HG03521 (cell line): ENCODE results near the gene LRRN2.
"Not testable (repeated sequence)": the region's sequence is repeated elsewhere in the genome, so short reads cannot be mapped to it uniquely, and the experiment has no call there.

ENCODE experiments used
- ATAC-seq: cut with Tn5 transposase; IDR thresholded peaks from one replicate; pipeline ENCODE4 v1.9.1; 2021; ENCODE audit warnings: mild to moderate bottlenecking, moderate library complexity; ENCODE audit not compliant: unreplicated experiment

Gene LRRN2

GRCh38 chr1:204692841-204693356 is 7.4 kb upstream of the LRRN2 start:
- ATAC-seq, result no peak

GRCh38 chr1:204692325-204692840 is 6.8 kb upstream of the LRRN2 start:
- no peak for ATAC-seq

- not testable (repeated sequence) for ATAC-seq
Observed at GRCh38 chr1:204691328-204691730, 5.8 kb upstream of the LRRN2 start.

- no peak for ATAC-seq
Observed at GRCh38 chr1:204688776-204689175, 3.2 kb upstream of the LRRN2 start.

- ATAC-seq, result no peak
Observed at GRCh38 chr1:204688007-204688406, 2.5 kb upstream of the LRRN2 start.

- ATAC-seq, result no peak
Observed at GRCh38 chr1:204684571-204685235, 835 bp downstream of the LRRN2 start.

GRCh38 chr1:204684206-204684570 is 1.4 kb downstream of the LRRN2 start:
- ATAC-seq, result no peak

GRCh38 chr1:204683284-204684205 is 2.0 kb downstream of the LRRN2 start:
- no peak for ATAC-seq

- no peak for ATAC-seq
Observed at GRCh38 chr1:204680461-204680860, 5.1 kb downstream of the LRRN2 start.

- ATAC-seq, result no peak
Observed at GRCh38 chr1:204680051-204680450, 5.5 kb downstream of the LRRN2 start.

GRCh38 chr1:204678721-204679475 is 6.6 kb downstream of the LRRN2 start:
- ATAC-seq, result no peak

- no peak for ATAC-seq
Observed at GRCh38 chr1:204677864-204678263, 7.7 kb downstream of the LRRN2 start.

GRCh38 chr1:204676043-204676442 is 9.5 kb downstream of the LRRN2 start:
- no peak for ATAC-seq

- ATAC-seq, result no peak
Observed at GRCh38 chr1:204673909-204674649, 11.5 kb downstream of the LRRN2 start.

GRCh38 chr1:204673209-204673608 is 12.3 kb downstream of the LRRN2 start:
- no peak for ATAC-seq

GRCh38 chr1:204672482-204673121 is 12.9 kb downstream of the LRRN2 start:
- ATAC-seq, result no peak

- ATAC-seq, result no peak
Observed at GRCh38 chr1:204672069-204672468, 13.5 kb downstream of the LRRN2 start.

GRCh38 chr1:204670152-204670927 is 15.2 kb downstream of the LRRN2 start:
- ATAC-seq, result no peak

- no peak for ATAC-seq
Observed at GRCh38 chr1:204669579-204669978, 16.0 kb downstream of the LRRN2 start.
